ENCODE measurements around the gene GRM5.
"Not testable (repeated sequence)": the region's sequence is repeated elsewhere in the genome, so short reads cannot be mapped to it uniquely, and the experiment has no call there.

Gene GRM5

DNA sequence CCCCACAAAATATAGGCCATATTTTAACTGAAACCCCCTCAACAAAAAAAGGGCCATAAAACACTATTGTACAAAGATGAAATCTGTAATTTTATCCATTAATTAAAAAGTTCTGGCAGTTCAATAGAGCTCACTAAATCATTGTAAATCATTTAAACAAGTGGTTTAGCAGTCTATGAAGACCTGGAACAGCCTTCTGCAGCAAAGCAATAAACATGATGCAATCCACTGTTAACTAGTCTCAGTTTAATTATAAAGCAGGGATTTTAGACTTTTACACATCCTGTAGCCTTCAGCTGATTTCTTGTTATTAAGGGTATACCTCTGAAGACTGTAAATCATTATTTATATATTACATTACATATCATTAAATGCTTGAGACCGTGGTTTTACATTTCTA, 8.4 kb downstream of the GRM5 start:
- not testable (repeated sequence) for H3K27me3 ChIP-seq (replicated peaks; ENCODE audit: control insufficient read depth, insufficient read depth, low read length, poor library complexity, severe bottlenecking); H3K4me3 ChIP-seq (ENCODE audit: insufficient read depth, low read depth, low read length, poor library complexity, severe bottlenecking); H3K36me3 ChIP-seq (ENCODE audit: control insufficient read depth, insufficient read depth, low read length); H3K4me1 ChIP-seq (ENCODE audit: control insufficient read depth, insufficient read depth, low read length, poor library complexity, severe bottlenecking); DNase-seq; H3K27ac ChIP-seq (ENCODE audit: insufficient read depth, low read length, poor library complexity, severe bottlenecking); H3K9me3 ChIP-seq (ENCODE audit: control insufficient read depth, low read length)

- no peak overlapping the region for H3K4me3 ChIP-seq (ENCODE audit: insufficient read depth, low read depth, low read length, poor library complexity, severe bottlenecking)
These were observed 13.6 kb downstream of the GRM5 start for GRCh38 chr11:89052220-89052619.

DNA sequence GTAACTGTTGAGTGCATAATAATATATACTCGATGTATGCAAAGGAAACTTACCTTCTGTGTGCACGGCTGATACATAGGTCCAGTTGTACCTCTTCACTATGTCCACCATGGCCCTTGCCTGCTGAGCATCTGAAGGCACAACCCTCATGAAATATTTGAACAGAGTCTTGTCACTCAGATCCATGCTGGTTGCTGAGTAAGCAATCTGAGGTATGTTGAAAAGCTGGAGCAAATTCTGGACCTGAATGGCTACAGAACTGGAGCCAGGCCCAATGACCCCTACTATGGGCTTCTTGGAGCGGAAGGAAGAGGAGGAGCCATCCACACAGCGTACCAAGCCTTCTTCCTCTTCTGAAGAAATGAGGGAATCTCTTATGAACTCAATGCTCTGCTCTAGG, 18.6 kb downstream of the GRM5 start:
- not testable (repeated sequence) for H3K4me1 ChIP-seq (ENCODE audit: control insufficient read depth, insufficient read depth, low read length, poor library complexity, severe bottlenecking); H3K9me3 ChIP-seq (ENCODE audit: control insufficient read depth, low read length); H3K36me3 ChIP-seq (ENCODE audit: control insufficient read depth, insufficient read depth, low read length); DNase-seq; H3K27ac ChIP-seq (ENCODE audit: insufficient read depth, low read length, poor library complexity, severe bottlenecking); H3K27me3 ChIP-seq (replicated peaks; ENCODE audit: control insufficient read depth, insufficient read depth, low read length, poor library complexity, severe bottlenecking); H3K4me3 ChIP-seq (ENCODE audit: insufficient read depth, low read depth, low read length, poor library complexity, severe bottlenecking)

More at GRCh38 chr11:89052220-89052619, 13.6 kb downstream of the GRM5 start:
- H3K36me3 ChIP-seq (ENCODE audit: control insufficient read depth, insufficient read depth, low read length), result no peaks in the 10 kb centered on the region
- no peak for DNase-seq
- no peak overlapping the region for H3K27ac ChIP-seq (ENCODE audit: insufficient read depth, low read length, poor library complexity, severe bottlenecking)
- no peaks in the 10 kb centered on the region for H3K27me3 ChIP-seq (replicated peaks; ENCODE audit: control insufficient read depth, insufficient read depth, low read length, poor library complexity, severe bottlenecking)
- no peaks in the 10 kb centered on the region for H3K9me3 ChIP-seq (ENCODE audit: control insufficient read depth, low read length)
- no peaks in the 10 kb centered on the region for H3K4me1 ChIP-seq (ENCODE audit: control insufficient read depth, insufficient read depth, low read length, poor library complexity, severe bottlenecking)

DNA sequence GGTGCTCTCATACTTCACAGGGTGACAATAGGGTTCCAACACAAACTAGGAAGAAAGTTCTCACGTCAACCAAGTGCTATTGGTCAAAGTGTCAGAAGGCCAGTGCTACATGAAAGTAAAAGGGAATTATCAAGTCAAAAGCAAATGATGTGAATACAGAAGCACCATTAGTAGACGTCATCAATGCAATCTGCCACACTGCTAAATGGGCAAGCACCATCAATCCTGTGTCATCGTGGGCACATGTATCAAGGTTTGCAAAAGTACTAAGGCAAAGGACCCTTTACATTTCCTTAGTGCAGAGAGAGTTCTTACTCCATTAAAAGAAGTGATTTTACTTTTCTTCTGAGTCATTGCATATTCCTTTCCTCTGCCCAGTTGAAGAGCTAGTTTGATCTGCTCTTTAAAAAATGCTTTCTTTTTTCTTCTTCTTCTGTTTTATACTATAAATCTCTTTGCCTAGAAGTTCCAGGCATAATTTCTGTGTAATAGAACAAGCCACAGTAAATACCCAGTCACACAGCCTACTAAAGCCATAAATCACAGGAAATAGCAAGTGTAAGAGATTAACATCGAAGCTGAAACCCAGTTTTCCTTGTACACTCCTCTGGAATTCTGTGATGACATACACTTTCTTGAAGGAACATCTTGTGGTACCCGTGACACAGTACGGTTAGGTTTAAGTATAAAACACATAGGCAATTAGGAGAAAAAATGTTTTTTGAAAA, 21.8 kb downstream of the GRM5 start:
- H3K27me3 ChIP-seq (replicated peaks; ENCODE audit: control insufficient read depth, insufficient read depth, low read length, poor library complexity, severe bottlenecking); DNase-seq; H3K36me3 ChIP-seq (ENCODE audit: control insufficient read depth, insufficient read depth, low read length); H3K4me1 ChIP-seq (ENCODE audit: control insufficient read depth, insufficient read depth, low read length, poor library complexity, severe bottlenecking); H3K9me3 ChIP-seq (ENCODE audit: control insufficient read depth, low read length); H3K27ac ChIP-seq (ENCODE audit: insufficient read depth, low read length, poor library complexity, severe bottlenecking); H3K4me3 ChIP-seq (ENCODE audit: insufficient read depth, low read depth, low read length, poor library complexity, severe bottlenecking): not testable (repeated sequence)

GRCh38 chr11:89029671-89030070, 36.1 kb downstream of the GRM5 start:
- H3K27me3 ChIP-seq (replicated peaks; ENCODE audit: control insufficient read depth, insufficient read depth, low read length, poor library complexity, severe bottlenecking); H3K9me3 ChIP-seq (ENCODE audit: control insufficient read depth, low read length); H3K27ac ChIP-seq (ENCODE audit: insufficient read depth, low read length, poor library complexity, severe bottlenecking); H3K36me3 ChIP-seq (ENCODE audit: control insufficient read depth, insufficient read depth, low read length); H3K4me1 ChIP-seq (ENCODE audit: control insufficient read depth, insufficient read depth, low read length, poor library complexity, severe bottlenecking); DNase-seq; H3K4me3 ChIP-seq (ENCODE audit: insufficient read depth, low read depth, low read length, poor library complexity, severe bottlenecking): not testable (repeated sequence)

DNA sequence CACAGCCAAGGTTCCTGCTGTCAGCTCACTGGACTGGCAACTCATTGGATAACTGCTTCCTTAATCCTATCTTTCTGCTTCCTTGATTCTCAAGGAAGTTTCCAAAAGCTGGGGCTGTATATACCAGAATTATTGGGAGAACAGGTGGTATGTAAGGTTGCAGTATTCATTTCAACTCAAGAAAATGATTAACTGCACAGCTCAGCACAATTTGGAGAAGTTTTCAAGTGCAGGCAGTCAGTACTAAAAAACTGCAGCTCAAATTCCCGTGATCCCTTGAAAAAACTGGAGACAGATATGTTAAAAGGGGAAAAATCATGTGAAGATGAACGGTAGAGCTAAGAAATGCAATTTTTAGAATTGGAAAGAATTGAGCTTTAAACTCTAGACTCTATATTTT, 44.4 kb downstream of the GRM5 start:
- Histone ChIP-seq H3K27me3 (replicated peaks; ENCODE audit: control insufficient read depth, insufficient read depth, low read length, poor library complexity, severe bottlenecking) (no peaks in the 10 kb centered on the region), H3K4me3 (ENCODE audit: insufficient read depth, low read depth, low read length, poor library complexity, severe bottlenecking) (no peak overlapping the region), H3K9me3 (ENCODE audit: control insufficient read depth, low read length) (no peaks in the 10 kb centered on the region), H3K4me1 (ENCODE audit: control insufficient read depth, insufficient read depth, low read length, poor library complexity, severe bottlenecking) (no peaks in the 10 kb centered on the region), H3K27ac (ENCODE audit: insufficient read depth, low read length, poor library complexity, severe bottlenecking) (no peak overlapping the region), H3K36me3 (ENCODE audit: control insufficient read depth, insufficient read depth, low read length) (no peaks in the 10 kb centered on the region)
- DNase-seq, result no peak

DNA sequence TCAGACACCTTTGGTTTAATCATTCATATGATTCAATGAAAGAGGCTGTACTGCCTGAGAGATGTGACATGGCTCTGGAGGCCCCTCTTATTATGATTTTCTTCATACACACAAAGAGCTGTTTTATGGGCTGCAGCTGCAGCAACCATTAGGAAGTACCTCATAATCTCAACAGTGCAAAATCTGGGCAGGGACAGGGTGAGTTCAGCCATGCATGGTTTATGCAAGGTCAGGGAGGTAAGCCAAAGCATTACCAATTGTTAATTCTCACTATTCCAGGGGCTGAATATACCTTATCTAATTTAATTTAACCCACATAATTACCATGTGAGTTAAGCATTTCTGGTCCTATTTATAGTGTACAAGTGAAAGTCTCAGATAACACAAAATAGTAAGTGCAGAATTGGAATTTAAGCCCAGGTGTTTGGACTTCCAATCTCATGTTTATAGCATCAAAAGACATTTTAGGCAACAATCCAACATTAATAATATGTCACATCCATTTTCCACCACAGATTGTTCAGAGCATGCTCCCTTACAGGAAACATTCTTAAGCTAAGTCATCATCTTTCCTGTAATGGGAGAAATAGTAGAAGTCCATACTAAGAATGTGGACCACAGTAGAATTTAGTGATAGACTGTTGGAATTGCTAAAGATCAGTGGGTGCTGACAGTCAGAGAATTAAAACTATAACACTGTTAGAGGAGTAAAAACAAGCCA, 45.8 kb downstream of the GRM5 start:
- not testable (repeated sequence) for H3K27me3 ChIP-seq (replicated peaks; ENCODE audit: control insufficient read depth, insufficient read depth, low read length, poor library complexity, severe bottlenecking); H3K4me3 ChIP-seq (ENCODE audit: insufficient read depth, low read depth, low read length, poor library complexity, severe bottlenecking); H3K36me3 ChIP-seq (ENCODE audit: control insufficient read depth, insufficient read depth, low read length); H3K4me1 ChIP-seq (ENCODE audit: control insufficient read depth, insufficient read depth, low read length, poor library complexity, severe bottlenecking); H3K9me3 ChIP-seq (ENCODE audit: control insufficient read depth, low read length); H3K27ac ChIP-seq (ENCODE audit: insufficient read depth, low read length, poor library complexity, severe bottlenecking); DNase-seq

GRCh38 chr11:89016214-89016613, 49.6 kb downstream of the GRM5 start:
- Histone ChIP-seq H3K9me3 (ENCODE audit: control insufficient read depth, low read length) (no peaks in the 10 kb centered on the region), H3K36me3 (ENCODE audit: control insufficient read depth, insufficient read depth, low read length) (no peaks in the 10 kb centered on the region), H3K4me3 (ENCODE audit: insufficient read depth, low read depth, low read length, poor library complexity, severe bottlenecking) (no peak overlapping the region), H3K27me3 (replicated peaks; ENCODE audit: control insufficient read depth, insufficient read depth, low read length, poor library complexity, severe bottlenecking) (no peaks in the 10 kb centered on the region), H3K4me1 (ENCODE audit: control insufficient read depth, insufficient read depth, low read length, poor library complexity, severe bottlenecking) (no peaks in the 10 kb centered on the region), H3K27ac (ENCODE audit: insufficient read depth, low read length, poor library complexity, severe bottlenecking) (no peak overlapping the region)
- no peak for DNase-seq

DNA sequence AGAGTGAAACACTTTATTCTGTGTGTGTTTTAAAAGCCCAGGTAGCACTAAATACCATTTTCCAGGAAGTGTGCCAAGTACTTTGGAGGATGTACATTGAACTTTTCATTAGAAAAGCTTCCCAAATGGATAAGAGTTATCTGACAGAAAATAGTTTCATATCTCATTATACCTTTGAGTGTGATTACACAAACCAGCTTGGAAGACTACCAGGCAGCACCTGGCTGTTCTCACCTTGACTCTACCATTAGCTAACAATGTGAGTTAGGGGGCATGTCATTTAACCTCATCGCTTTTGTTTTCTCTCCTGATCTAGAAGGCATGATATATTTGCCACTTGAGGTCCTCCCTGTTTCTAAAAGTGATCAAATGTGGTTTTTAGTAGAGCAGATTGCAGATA, 50.2 kb downstream of the GRM5 start:
- no peaks in the 10 kb centered on the region for H3K36me3 ChIP-seq (ENCODE audit: control insufficient read depth, insufficient read depth, low read length)
- DNase-seq, result no peak
- H3K27ac ChIP-seq (ENCODE audit: insufficient read depth, low read length, poor library complexity, severe bottlenecking), result no peak overlapping the region
- H3K4me3 ChIP-seq (ENCODE audit: insufficient read depth, low read depth, low read length, poor library complexity, severe bottlenecking), result no peak overlapping the region
- no peaks in the 10 kb centered on the region for H3K4me1 ChIP-seq (ENCODE audit: control insufficient read depth, insufficient read depth, low read length, poor library complexity, severe bottlenecking)
- H3K27me3 ChIP-seq (replicated peaks; ENCODE audit: control insufficient read depth, insufficient read depth, low read length, poor library complexity, severe bottlenecking), result no peaks in the 10 kb centered on the region
- no peaks in the 10 kb centered on the region for H3K9me3 ChIP-seq (ENCODE audit: control insufficient read depth, low read length)

DNA sequence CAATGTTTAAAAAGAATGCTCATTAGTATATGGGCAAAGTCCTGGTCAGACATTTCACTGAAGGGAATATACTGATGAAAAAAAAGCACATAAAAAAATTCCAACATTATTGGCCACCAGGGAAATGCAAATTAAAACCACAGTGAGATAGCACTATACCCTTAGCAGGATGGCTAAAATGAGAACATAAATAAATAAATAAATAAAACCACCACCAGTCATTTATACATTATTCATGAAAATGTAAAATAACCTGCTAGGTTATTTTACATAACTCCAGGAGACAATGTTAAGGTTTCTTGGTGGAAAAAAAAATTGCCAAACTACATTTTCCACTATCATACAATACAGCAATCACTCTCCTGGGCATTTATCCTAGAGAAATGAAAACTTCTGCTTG, 64.9 kb downstream of the GRM5 start:
- not testable (repeated sequence) for H3K27me3 ChIP-seq (replicated peaks; ENCODE audit: control insufficient read depth, insufficient read depth, low read length, poor library complexity, severe bottlenecking); H3K9me3 ChIP-seq (ENCODE audit: control insufficient read depth, low read length); H3K36me3 ChIP-seq (ENCODE audit: control insufficient read depth, insufficient read depth, low read length)

More for the DNA sequence above, 64.9 kb downstream of the GRM5 start:
- not testable (repeated sequence) for H3K4me1 ChIP-seq (ENCODE audit: control insufficient read depth, insufficient read depth, low read length, poor library complexity, severe bottlenecking); DNase-seq; H3K27ac ChIP-seq (ENCODE audit: insufficient read depth, low read length, poor library complexity, severe bottlenecking); H3K4me3 ChIP-seq (ENCODE audit: insufficient read depth, low read depth, low read length, poor library complexity, severe bottlenecking)

Measured in effector memory CD4-positive, alpha-beta T cell (primary cell).